WERI-Rb-1 (cell line): ENCODE data around the gene ELANE.

Source experiments
- DNase-seq: peaks from one replicate; pipeline ENCODE4 v3.0.0-alpha.2; 2020
- H3K27ac ChIP-seq: fragments of 250-450 bp; sonication (Bioruptor Pico); 2 replicates; pipeline ENCODE4 v1.5.1; 2020; ENCODE audit warnings: mild to moderate bottlenecking, moderate library complexity
- H3K27me3 ChIP-seq: fragments of 250-450 bp; sonication (Bioruptor Pico); 2 replicates; pipeline ENCODE4 v1.5.1; 2021; ENCODE audit warnings: mild to moderate bottlenecking, low read depth, moderate library complexity; ENCODE audit not compliant: insufficient read depth, severe bottlenecking
- H3K36me3 ChIP-seq: fragments of 250-450 bp; sonication (Bioruptor Pico); 2 replicates; pipeline ENCODE4 v1.5.1; 2020; ENCODE audit warnings: mild to moderate bottlenecking, moderate library complexity
- H3K4me3 ChIP-seq: 2 replicates; pipeline ENCODE4 v1.5.1; 2011; ENCODE audit warnings: low read depth, mild to moderate bottlenecking, control low read depth, low read length
- H3K9me3 ChIP-seq: fragments of 250-450 bp; sonication (Bioruptor Pico); 2 replicates; pipeline ENCODE4 v1.5.1; 2021; ENCODE audit warnings: mild to moderate bottlenecking, moderate library complexity; ENCODE audit not compliant: severe bottlenecking
- CTCF ChIP-seq: IDR thresholded peaks from 2 replicates; pipeline ENCODE4 v1.5.1; 2011; ENCODE audit warnings: low read depth, mild to moderate bottlenecking, control low read depth, inconsistent platforms, low read length

The ELANE gene

GRCh38 chr19:881385-882071 is 29.4 kb downstream of the ELANE start:
- no peak for DNase-seq
- TF ChIP-seq CTCF = no peak
- Histone ChIP-seq H3K27me3 (no peaks in the 10 kb centered on the region), H3K4me3 (no peak overlapping the region), H3K27ac (no peak overlapping the region), H3K36me3 (peaks cover 58% of the 10 kb centered on the region), H3K9me3 (no peaks in the 10 kb centered on the region)

GRCh38 chr19:882871-883497 is 30.9 kb downstream of the ELANE start:
- DNase-seq = no peak
- H3K9me3 ChIP-seq = no peaks in the 10 kb centered on the region
- peaks cover 67% of the 10 kb centered on the region for H3K36me3 ChIP-seq
- H3K4me3 ChIP-seq = no peak overlapping the region
- no peak overlapping the region for H3K27ac ChIP-seq
- no peak for TF ChIP-seq CTCF
- H3K27me3 ChIP-seq = no peaks in the 10 kb centered on the region

GRCh38 chr19:883661-884211 is 31.6 kb downstream of the ELANE start:
- no peak overlapping the region for H3K4me3 ChIP-seq
- peaks cover 75% of the 10 kb centered on the region for H3K36me3 ChIP-seq
- no peak for TF ChIP-seq CTCF
- no peak overlapping the region for H3K27ac ChIP-seq
- no peak for DNase-seq
- H3K9me3 ChIP-seq = no peaks in the 10 kb centered on the region
- H3K27me3 ChIP-seq = no peaks in the 10 kb centered on the region

GRCh38 chr19:884420-885211 is 32.5 kb downstream of the ELANE start:
- Histone ChIP-seq H3K4me3 (no peak overlapping the region), H3K9me3 (no peaks in the 10 kb centered on the region), H3K27ac (no peak overlapping the region), H3K36me3 (peaks cover 80% of the 10 kb centered on the region), H3K27me3 (no peaks in the 10 kb centered on the region)
- no peak for DNase-seq
- TF ChIP-seq CTCF = no peak

GRCh38 chr19:885536-886224 is 33.6 kb downstream of the ELANE start:
- Histone ChIP-seq H3K36me3 (peaks cover 88% of the 10 kb centered on the region), H3K4me3 (no peak overlapping the region), H3K9me3 (no peaks in the 10 kb centered on the region), H3K27ac (no peak overlapping the region), H3K27me3 (no peaks in the 10 kb centered on the region)
- no peak for DNase-seq
- TF ChIP-seq CTCF = no peak
